HEK293T (cell line): ENCODE measurements around the gene PHOSPHO1.
"Not testable (repeated sequence)": the region's sequence is repeated elsewhere in the genome, so short reads cannot be mapped to it uniquely, and the experiment has no call there.

ENCODE experiments used
- ARNT ChIP-seq: fragments of 450-650 bp; IDR thresholded peaks from 2 replicates; pipeline ENCODE4 v1.6.1; 2017; ENCODE audit warnings: mild to moderate bottlenecking
- BHLHE40 ChIP-seq: fragments of 450-650 bp; IDR thresholded peaks from 2 replicates; pipeline ENCODE4 v1.6.1; 2016; ENCODE audit warnings: mild to moderate bottlenecking, moderate library complexity, borderline replicate concordance
- ELF4 ChIP-seq: fragments of 450-650 bp; IDR thresholded peaks from 2 replicates; pipeline ENCODE4 v1.6.1; 2017; ENCODE audit warnings: antibody characterized with exemption
- FOXK2 ChIP-seq: fragments of 450-650 bp; IDR thresholded peaks from 2 replicates; pipeline ENCODE4 v1.6.1; 2016; ENCODE audit warnings: mild to moderate bottlenecking
- FOXM1 ChIP-seq: fragments of 450-650 bp; IDR thresholded peaks from 2 replicates; pipeline ENCODE4 v1.6.1; 2017; ENCODE audit warnings: mild to moderate bottlenecking, borderline replicate concordance
- HDGF ChIP-seq: fragments of 450-650 bp; IDR thresholded peaks from 2 replicates; pipeline ENCODE4 v1.6.1; 2017; ENCODE audit warnings: antibody characterized with exemption, borderline replicate concordance
- L3MBTL2 ChIP-seq: fragments of 450-650 bp; conservative IDR thresholded peaks from 2 replicates; pipeline ENCODE4 v1.6.1; 2016; ENCODE audit warnings: mild to moderate bottlenecking
- LEF1 ChIP-seq: fragments of 450-650 bp; IDR thresholded peaks from 2 replicates; pipeline ENCODE4 v1.6.1; 2017; ENCODE audit warnings: mild to moderate bottlenecking, borderline replicate concordance
- PKNOX1 ChIP-seq: fragments of 450-650 bp; IDR thresholded peaks from 2 replicates; pipeline ENCODE4 v1.6.1; 2016
- SP1 ChIP-seq: fragments of 450-650 bp; IDR thresholded peaks from 2 replicates; pipeline ENCODE4 v1.6.1; 2017
- SUZ12 ChIP-seq: fragments of 450-650 bp; IDR thresholded peaks from 2 replicates; pipeline ENCODE4 v1.6.1; 2016; ENCODE audit warnings: mild to moderate bottlenecking
- TARDBP ChIP-seq: fragments of 450-650 bp; IDR thresholded peaks from 2 replicates; pipeline ENCODE4 v1.6.1; 2016
- ZNF384 ChIP-seq: fragments of 450-650 bp; IDR thresholded peaks from 2 replicates; pipeline ENCODE4 v1.6.1; 2016

GRCh38 chr17:49184522-49184921 lies 46.1 kb downstream of the PHOSPHO1 start:
- not testable (repeated sequence) for TF ChIP-seq FOXM1, BHLHE40, TARDBP, HDGF, ARNT, ELF4, LEF1, ZNF384, L3MBTL2, FOXK2, PKNOX1, SP1, SUZ12
